Measurements from ENCODE around the gene ABCA7. TPM values are rescaled to one million over a fixed set of nuclear protein-coding genes. Genes with fewer than 3 reads are reported as not detected.

Gene ABCA7
- total RNA-seq, 1 experiment from 2014 or later = 91.4 TPM

GRCh38 chr19:992670-993055, 47.2 kb upstream of the ABCA7 start:
- no peak for DNase-seq (ENCODE audit: low read depth, low spot score)
- ATAC-seq = no peak
- ChIA-PET CTCF (no interaction called here), POLR2A (no interaction called here), RAD21 (ENCODE audit: low non-redundant PET in 1 of 2, low total read pairs in 2 of 2, uncharacterized antibody in 2 of 2, unreplicated experiment in 2 of 2) (no interaction called here)
- BruUV-seq (replicated peaks) = no TSS peak
- Histone ChIP-seq H3K4me3 (replicated peaks in 1 of 2; ENCODE audit: low read depth in 1 of 2, low read length in 2 of 2) (no peak overlapping the region), H4K20me1 (ENCODE audit: insufficient read depth) (peaks cover 6% of the 10 kb centered on the region; the same call in 1 of the 2 replicates), H3K27me3 (ENCODE audit: insufficient read depth, low read length) (no peaks in the 10 kb centered on the region), H3K4me1 (ENCODE audit: control insufficient read depth in 1 of 2, insufficient read depth in 2 of 2, low read length in 2 of 2) (peaks cover 7 to 29% of the 10 kb centered on the region in 2 experiments), H3K79me2 (ENCODE audit: insufficient read depth, low read length) (no peaks in the 10 kb centered on the region; the same call in 1 of the 2 replicates), H3K4me2 (ENCODE audit: low read length) (no peak overlapping the region), H2AFZ (ENCODE audit: low read depth, low read length, poor library complexity, severe bottlenecking) (no peak overlapping the region), H3K9ac (ENCODE audit: low read length) (no peak overlapping the region), H3K36me3 (ENCODE audit: control insufficient read depth in 1 of 2, insufficient read depth in 2 of 2, low read length in 2 of 2) (peaks cover 7 to 53% of the 10 kb centered on the region in 2 experiments; a peak in 3 of 4 replicates), H3K9me3 (ENCODE audit: control insufficient read depth in 1 of 2, insufficient read depth in 1 of 2, low read depth in 1 of 2, low read length in 2 of 2) (no peaks in the 10 kb centered on the region), H3K9me2 (ENCODE audit: insufficient read depth) (no peaks in the 10 kb centered on the region), H3K27ac (ENCODE audit: low read depth, low read length) (no peak overlapping the region; the same call in 1 of the 2 replicates)
- TF ChIP-seq CEBPB (IDR thresholded peaks at IDR 0.05; ENCODE audit: low read depth) (no peak), POLR2AphosphoS5 (IDR thresholded peaks at IDR 0.05; ENCODE audit: low read depth, low read length) (no peak), ATF3 (IDR thresholded peaks at IDR 0.05) (no peak), CBX3 (IDR thresholded peaks at IDR 0.05; ENCODE audit: low read depth) (no peak), EZH2 (IDR thresholded peaks at IDR 0.05) (no peak), TCF7L2 (IDR thresholded peaks at IDR 0.05; ENCODE audit: borderline replicate concordance, extremely low read depth, insufficient read depth, insufficient read length) (no peak), SRF (IDR thresholded peaks at IDR 0.05; ENCODE audit: low read depth) (no peak), ZNF274 (IDR thresholded peaks at IDR 0.05; ENCODE audit: low read depth, low read length) (no peak), FOSL1 (IDR thresholded peaks at IDR 0.05; ENCODE audit: low read depth) (no peak), CTCF (IDR thresholded peaks at IDR 0.05 in 2 of 3, conservative IDR thresholded peaks at IDR 0.05 in 1 of 3; ENCODE audit: borderline replicate concordance in 1 of 3, insufficient read depth in 1 of 3, low read depth in 2 of 3, low read length in 2 of 3) (no peak), ELF1 (IDR thresholded peaks at IDR 0.05; ENCODE audit: borderline replicate concordance, low read depth) (no peak), ZFX (IDR thresholded peaks at IDR 0.05) (no peak)
- intact Hi-C loops (cut with micrococcal nuclease) = no loop called here

Measured in HCT116 (cell line).